H7 (cell line): ENCODE measurements around the gene FGF12. TPM values are rescaled to one million over a fixed set of nuclear protein-coding genes. Genes with fewer than 3 reads are reported as not detected.

Experiments used
- DNase-seq: peaks from one replicate; pipeline ENCODE4 v3.0.0; 2012
- H3K27me3 ChIP-seq: 2 replicates; pipeline ENCODE4 v1.6.0; 2011; ENCODE audit warnings: mild to moderate bottlenecking, low read length; ENCODE audit not compliant: control insufficient read depth, insufficient read depth
- H3K36me3 ChIP-seq: replicated peaks from 2 replicates; pipeline ENCODE4 v1.5.1; 2011; ENCODE audit warnings: low read length; ENCODE audit not compliant: control insufficient read depth, insufficient read depth
- H3K4me3 ChIP-seq: 2 replicates; pipeline ENCODE4 v1.5.1; 2011; ENCODE audit warnings: low read depth, mild to moderate bottlenecking, control low read depth, low read length, moderate library complexity; ENCODE audit not compliant: insufficient read depth
- total RNA-seq: library from RNA; depleted of rRNA; stranded (reverse); fragments of >200 nt; shearing (Covaris generic); gene quantifications from 2 replicates; pipeline ENCODE4 v1.2.3, GENCODE V29; 2014

Gene FGF12
- total RNA-seq, 1 experiment from 2014 or later: 9.6 TPM

DNA sequence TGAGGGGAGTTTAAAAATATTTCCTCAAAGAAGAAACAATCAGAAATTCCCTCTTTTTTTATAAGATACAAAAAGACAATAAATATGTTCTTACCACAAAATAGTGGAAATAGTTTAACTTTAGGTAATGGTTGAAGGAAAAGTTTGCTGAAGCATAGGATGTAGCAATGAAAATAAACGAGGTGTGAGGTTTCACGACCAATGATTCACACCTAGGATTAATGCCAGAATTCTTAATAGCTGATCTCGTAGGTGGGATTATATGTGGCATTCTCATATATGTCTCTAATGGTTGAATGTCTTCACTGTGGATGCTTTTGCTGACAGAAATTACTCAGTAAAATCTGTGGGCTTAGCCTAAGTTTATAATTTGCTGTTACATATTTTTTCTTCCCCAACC is 467.7 kb downstream of the FGF12 start:
- H3K4me3 ChIP-seq: no peak overlapping the region
- no peak for DNase-seq
- H3K36me3 ChIP-seq: no peaks in the 10 kb centered on the region
- H3K27me3 ChIP-seq: no peaks in the 10 kb centered on the region

DNA sequence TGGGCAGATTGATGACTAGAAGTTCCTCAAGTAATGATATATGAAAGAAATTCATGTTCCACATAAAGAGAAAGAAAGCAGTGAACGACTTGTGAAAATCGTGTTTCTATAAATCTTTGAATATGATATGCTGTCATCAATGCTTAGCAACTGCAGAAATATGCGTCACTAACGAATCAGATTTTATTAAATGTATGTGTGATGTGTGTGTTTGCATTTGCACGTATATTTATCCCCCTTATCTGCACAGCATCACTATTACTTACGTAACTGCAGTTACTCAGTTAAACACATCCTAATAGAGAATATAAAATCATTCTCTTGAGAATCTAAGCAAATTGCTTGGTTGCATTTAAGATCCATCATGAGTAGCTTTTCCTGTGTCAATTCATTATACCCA is 468.6 kb downstream of the FGF12 start:
- DNase-seq: no peak
- Histone ChIP-seq H3K27me3 (no peaks in the 10 kb centered on the region), H3K36me3 (no peaks in the 10 kb centered on the region), H3K4me3 (no peak overlapping the region)

DNA sequence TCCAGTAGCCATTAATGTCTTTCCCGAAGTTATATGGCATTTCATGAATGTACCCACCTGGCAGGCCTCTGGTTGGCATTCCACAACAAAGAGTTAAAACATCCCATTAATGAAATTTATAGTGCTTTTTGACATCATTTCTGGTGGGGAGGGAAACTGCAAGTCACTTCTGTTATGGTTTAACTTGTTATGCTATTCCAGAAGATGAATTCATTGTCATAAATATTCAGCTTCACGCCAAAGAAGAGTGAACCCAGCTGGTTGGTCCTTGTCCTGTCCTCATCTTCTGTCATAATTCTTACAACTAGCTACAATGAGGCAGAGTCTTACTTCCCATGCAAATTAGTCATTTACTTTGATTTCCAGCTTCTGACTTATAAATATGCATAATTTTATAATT is 471.5 kb downstream of the FGF12 start:
- Histone ChIP-seq H3K4me3 (no peak overlapping the region), H3K27me3 (no peaks in the 10 kb centered on the region), H3K36me3 (no peaks in the 10 kb centered on the region)
- no peak for DNase-seq

DNA sequence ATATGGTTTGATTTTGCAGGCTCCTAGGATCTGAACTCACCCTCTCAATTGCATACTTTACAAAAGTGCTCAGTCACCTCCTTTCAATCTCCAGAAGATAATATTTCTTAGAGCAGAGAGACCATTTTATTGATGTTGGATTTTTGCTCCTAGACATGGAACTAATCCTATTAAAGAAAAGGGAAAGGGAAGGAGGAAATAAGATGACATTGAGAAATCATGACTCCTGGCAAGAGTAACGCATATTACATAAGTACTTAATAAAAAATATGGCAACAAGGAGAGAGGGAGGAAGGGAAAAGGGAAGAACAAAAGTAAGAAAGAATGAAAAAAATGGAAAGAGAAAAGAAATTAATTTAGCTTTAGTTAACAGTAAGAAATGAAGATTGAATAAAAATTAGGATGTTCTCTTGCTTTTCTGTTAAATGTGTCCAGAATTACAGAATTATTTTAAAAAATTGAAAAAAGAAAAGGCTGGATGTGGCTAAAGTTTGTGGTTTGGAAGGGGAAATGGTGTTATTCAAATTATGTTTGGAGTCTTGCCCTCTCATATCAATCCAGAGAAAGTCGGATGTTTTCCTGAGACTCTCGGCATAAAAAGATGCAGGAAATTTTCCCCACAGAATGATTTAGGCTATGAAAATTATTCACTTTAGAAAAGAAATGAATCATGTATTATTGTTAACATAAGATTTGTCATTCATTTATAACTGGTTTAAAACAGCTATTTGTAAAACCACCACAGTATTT is 474.0 kb downstream of the FGF12 start:
- DNase-seq: no peak
- Histone ChIP-seq H3K27me3 (no peaks in the 10 kb centered on the region), H3K4me3 (no peak overlapping the region), H3K36me3 (no peaks in the 10 kb centered on the region)

DNA sequence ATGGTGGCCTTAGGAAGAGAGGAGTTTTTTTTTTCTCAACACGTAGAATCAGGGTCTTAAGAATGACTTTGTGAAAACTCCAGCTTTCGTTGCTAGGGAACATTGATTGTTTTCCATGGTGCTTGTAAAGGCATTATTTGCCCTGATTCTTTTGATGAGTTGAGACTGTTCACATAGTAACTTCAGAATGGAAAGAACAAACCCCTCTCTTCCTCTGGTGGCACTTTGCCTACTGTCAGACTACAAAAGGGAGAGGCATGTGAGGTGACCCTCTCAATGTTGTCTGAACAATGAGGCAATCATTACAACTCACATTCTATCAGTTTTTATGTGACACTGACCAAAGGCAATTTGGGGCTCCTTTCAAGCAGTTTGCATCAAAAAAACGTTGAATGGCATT is 477.8 kb downstream of the FGF12 start:
- Histone ChIP-seq H3K27me3 (no peaks in the 10 kb centered on the region), H3K4me3 (no peak overlapping the region), H3K36me3 (no peaks in the 10 kb centered on the region)
- DNase-seq: no peak

DNA sequence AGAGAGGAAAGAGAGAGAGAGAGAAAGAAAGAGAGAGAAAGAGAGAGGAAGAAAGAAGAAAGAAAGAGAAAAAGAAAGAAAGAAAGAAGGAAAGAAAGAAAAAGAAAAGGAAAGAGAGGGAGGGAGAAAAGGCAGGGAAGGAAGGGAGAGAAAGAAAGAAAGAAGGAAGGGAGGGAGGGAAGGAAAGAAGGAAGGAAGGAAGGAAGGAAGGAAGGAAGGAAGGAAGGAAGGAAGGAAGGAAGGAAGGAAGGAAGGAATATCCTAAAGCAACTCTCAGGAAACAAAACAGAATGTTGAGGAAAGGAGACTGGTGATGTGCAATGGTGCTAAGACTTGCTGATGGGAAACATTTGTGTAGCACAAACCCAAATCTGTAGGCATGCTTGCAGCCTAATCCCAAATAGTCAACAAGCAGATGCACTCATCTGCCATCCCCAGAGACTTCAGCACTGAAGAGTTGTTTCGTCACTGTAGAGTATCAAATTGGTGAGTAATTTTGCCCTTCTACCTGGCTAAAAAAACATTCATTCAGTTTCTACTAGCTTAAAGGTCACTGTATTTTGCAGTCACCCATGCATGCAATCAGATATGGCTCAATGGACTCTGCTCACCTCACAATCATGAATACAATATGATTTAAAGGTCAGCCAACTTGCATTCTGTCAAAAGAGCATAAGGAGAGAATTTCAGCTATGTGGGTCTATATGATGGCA is 480.3 kb downstream of the FGF12 start:
- DNase-seq: no peak
- H3K27me3 ChIP-seq: no peaks in the 10 kb centered on the region

DNA sequence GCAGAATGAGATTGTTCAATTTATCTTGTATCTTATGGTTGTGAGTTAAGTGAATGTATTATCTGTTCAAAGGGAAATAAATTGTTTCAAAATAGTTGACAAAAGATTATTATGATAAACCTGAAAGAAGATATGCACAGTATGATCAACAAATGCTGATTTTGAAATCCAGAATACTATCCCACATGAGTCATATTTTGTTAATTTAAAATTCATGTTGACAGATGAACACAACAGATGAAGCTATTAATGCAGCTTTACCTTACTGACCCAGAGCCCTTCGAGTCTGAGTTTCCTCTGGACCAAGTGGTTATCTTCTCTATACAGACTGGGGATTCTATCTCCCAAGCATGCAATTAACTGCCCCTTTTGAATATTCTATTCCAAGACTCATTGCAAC is 482.8 kb downstream of the FGF12 start:
- no peaks in the 10 kb centered on the region for H3K27me3 ChIP-seq
- DNase-seq: no peak
- no peak overlapping the region for H3K4me3 ChIP-seq
- no peaks in the 10 kb centered on the region for H3K36me3 ChIP-seq

More for the DNA sequence above, 480.3 kb downstream of the FGF12 start:
- Histone ChIP-seq H3K36me3 (no peaks in the 10 kb centered on the region), H3K4me3 (no peak overlapping the region)

DNA sequence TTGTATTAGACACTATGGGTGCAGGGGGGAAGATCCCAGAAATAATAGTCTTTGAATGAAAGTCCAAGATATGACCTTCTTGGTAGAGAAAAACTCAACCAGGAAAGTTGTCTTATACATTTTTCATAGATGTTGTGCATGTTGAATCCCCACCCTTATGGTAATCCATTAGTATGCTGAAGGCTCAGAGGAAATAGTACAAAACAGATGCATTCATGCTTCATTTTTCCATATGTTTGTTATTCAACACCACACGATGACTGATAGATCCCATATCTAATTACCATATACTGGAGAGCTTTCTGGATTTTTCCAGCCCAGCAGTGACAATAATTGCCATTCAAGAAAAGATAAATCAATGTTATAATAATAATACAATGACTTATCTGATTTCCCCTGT is 487.4 kb downstream of the FGF12 start:
- Histone ChIP-seq H3K4me3 (no peak overlapping the region), H3K36me3 (no peaks in the 10 kb centered on the region), H3K27me3 (no peaks in the 10 kb centered on the region)
- no peak for DNase-seq

DNA sequence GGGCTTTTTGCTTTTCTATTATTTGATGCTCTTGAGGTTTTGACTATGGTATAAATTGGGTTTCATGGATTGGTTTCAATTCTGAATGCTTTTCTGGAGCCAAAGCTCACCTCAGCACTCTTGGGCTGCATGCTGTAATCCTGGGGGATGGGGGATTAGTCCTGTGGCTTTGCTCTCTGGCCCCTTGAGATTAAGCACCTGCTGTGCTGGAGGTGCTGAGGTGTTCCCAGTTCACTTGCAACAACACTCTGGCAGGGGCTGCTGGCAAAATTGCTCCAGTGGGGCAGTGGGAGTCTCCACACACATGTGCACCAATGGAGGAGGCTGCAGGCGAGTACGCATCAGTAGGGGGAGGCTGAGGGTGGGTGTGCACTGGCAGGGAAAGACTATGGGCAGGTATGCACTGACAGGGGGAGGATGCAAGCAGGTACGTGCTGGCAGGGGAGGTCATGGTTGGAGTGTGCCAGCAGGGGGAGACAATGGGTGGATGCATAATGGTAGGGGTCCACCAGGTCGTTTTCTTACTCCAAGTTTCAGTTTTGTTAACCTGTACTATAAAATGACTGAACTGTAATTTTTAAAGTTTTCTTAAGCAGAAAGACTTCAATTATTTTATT is 489.2 kb downstream of the FGF12 start:
- Histone ChIP-seq H3K36me3 (no peaks in the 10 kb centered on the region), H3K4me3 (no peak overlapping the region), H3K27me3 (no peaks in the 10 kb centered on the region)
- no peak for DNase-seq

DNA sequence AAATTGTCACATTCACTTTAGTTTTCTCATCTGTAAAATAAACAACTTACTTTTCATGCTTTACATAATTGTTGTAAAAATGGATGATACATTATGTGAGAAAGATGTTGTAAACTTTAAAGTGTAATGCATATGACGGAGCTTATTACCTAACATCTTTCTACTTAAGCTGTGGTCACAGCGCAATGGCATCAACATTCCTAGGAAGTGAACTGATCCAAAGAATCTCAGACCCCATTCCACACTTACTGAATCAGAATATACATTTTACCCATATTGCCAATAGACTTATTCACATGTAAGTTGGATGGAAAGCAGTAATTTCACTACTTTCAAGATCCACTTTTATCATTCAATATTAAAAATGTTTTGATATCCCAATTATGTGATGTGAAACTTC is 497.5 kb downstream of the FGF12 start:
- no peaks in the 10 kb centered on the region for H3K27me3 ChIP-seq
- DNase-seq: no peak
- H3K36me3 ChIP-seq: no peaks in the 10 kb centered on the region
- no peak overlapping the region for H3K4me3 ChIP-seq

DNA sequence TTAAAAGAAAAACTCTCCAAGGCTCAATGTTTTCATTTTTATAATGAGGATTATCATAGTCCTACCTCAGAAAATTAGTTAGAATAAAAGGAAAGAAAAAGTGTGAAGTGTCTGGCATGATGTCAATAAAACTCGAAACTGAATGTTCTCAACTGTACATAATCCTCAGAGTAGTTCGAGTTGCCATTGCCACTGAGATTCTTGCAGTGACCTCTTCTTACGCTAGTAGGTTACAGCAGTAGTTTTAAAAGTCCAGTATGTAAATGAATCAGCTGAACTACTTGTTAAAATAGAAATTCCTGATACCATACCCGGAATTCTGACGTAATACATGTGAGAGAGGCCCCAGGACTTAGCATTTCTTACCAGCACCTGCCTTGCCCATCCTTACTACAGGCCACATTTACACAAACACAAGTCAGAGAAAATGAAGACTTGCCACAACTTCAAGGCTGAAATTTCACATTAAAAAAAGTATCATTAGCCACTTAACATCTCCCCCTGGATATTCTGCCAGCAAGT is 502.6 kb downstream of the FGF12 start:
- no peaks in the 10 kb centered on the region for H3K27me3 ChIP-seq
- H3K4me3 ChIP-seq: no peak overlapping the region
- DNase-seq: no peak
- H3K36me3 ChIP-seq: no peaks in the 10 kb centered on the region

DNA sequence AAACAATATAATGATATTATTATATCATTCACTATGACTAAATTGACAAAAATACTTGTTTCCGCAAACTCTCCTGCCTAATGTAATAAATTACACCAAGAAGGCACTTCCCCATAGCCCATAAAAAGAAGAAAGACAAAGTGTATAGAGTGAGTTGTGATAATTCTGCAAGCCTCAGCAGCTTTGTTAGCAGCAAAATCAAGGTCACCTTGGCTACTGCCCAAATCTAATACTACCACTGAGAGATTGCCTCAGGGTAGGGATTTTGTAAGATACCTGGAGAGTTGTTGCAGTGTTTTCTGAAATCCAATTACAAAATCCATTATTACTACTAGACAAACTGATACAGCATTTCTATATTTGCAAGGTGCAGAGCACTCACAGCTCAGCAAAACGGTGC is 503.5 kb downstream of the FGF12 start:
- H3K27me3 ChIP-seq: no peaks in the 10 kb centered on the region
- H3K36me3 ChIP-seq: no peaks in the 10 kb centered on the region
- no peak for DNase-seq
- no peak overlapping the region for H3K4me3 ChIP-seq

DNA sequence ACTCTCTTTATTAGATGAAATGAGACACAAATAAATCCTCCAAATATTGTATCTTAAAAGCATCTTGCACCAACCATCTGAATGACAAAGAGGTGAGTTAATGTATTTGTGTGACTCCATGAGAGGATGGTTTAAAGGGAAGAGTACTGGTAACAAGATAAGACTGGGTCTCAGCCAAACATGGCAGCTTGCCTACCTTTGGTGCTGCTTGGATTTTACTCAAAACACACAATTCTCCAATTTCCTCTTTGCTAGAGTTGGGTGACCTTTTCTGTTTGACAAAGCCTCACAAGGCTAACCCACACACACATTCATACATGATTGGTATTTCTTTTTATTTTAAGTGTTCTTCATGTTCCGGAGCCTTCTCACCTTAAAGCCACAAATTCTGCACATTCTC is 506.4 kb downstream of the FGF12 start:
- Histone ChIP-seq H3K27me3 (no peaks in the 10 kb centered on the region), H3K4me3 (no peak overlapping the region), H3K36me3 (no peaks in the 10 kb centered on the region)
- DNase-seq: no peak

DNA sequence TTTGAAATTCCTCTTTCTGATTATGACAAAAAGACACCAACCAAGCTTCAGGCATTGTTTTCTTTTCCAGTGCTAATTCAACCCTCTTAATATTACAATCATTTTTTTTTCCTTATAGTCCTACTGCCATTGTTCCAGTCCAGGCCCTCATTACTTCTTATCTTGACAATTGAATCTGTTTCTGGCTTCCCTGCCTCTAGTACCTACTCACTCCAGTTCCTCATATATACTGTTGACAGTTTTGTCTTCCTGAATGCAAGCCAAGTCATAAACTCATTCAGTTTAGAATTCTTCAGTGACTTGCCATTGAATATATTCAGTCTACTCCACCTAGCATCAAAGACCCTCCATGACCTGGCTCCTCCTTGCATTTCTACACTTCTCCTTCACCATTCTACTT is 507.4 kb downstream of the FGF12 start:
- DNase-seq: no peak
- H3K4me3 ChIP-seq: no peak overlapping the region
- H3K36me3 ChIP-seq: no peaks in the 10 kb centered on the region
- no peaks in the 10 kb centered on the region for H3K27me3 ChIP-seq

DNA sequence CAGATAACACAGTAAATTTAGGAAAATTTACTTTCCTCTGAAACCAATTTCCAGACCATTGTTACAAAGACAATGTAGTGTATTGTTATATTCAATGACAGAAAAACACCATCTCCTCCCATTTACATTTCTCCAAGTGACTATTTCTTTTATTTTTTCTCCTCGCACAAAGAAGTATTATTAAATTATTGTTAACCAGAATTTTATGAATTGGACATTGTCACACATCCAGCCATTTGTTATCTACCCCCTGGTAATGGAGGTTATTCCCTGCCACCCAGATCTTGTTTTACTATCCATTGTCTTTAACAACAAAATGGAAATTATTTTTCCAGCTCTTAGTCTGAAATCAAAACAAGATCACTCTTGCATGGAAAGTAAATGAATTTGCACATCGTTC is 511.3 kb downstream of the FGF12 start:
- Histone ChIP-seq H3K36me3 (no peaks in the 10 kb centered on the region), H3K4me3 (no peak overlapping the region), H3K27me3 (no peaks in the 10 kb centered on the region)
- no peak for DNase-seq
